Activated CD8-positive, alpha-beta memory T cell treated with anti-CD3 and anti-CD28 coated beads for 1 hour (primary cell): ENCODE measurements around the gene SLC37A2.

ENCODE experiments used
- DNase-seq, 2 donors: peaks; one replicate each; pipeline ENCODE4 v3.0.0-alpha.2; 2020; ENCODE audit warnings: low read depth in 1 of 2; ENCODE audit errors: extremely low read depth in 1 of 2

The SLC37A2 gene

DNA sequence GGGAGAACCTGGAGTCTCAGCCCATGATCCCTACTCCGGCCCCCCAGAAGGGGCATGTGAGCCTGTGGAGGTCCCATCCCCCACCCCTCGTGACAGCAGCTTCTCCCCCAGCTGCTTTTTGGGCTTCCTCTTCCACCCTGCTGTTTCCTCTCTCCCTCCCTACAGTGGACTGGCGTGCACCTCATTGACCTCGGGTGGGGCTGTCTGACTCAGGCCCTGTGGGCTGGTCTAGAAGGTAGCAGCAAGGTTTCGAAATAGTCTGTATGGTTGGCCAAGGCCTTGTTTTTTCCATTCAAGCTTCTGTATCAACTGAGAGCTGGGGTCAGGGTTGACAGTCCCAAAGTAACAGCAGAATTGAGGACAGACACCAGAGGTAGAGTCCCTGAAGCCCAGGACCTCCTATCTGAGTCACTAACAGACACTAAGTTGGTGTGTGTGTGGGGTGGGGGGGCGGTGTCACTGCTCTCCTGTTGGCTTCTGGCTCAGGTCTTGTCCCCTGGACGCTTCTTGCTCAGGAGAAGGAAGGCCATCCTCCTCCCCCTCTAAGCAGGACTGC is 7.7 kb downstream of the SLC37A2 start:
- DNase-seq: no peak

GRCh38 chr11:125071435-125071834 is 8.3 kb downstream of the SLC37A2 start:
- DNase-seq: no peak

DNA sequence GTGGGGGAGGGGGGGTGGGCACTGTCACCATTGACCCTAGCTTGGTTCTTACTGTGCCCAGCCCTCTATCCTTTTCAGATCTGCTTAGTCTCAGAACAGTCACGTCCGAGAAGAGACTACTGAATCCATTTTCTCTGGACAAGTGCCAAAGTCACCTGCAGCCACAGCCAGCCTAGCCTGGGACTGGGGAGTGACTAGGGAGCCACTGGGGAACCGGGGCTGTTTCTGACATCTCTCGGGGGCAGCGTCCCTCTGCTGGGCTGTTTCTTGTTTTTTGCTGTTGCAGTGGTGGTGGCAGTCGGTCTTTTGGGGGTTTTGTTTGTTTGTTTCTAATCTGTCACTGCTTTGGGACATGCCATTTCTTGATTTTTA is 8.7 kb downstream of the SLC37A2 start:
- DNase-seq: no peak

GRCh38 chr11:125072218-125072960 is 9.3 kb downstream of the SLC37A2 start:
- no peak for DNase-seq

GRCh38 chr11:125072961-125073590 is 10.0 kb downstream of the SLC37A2 start:
- DNase-seq: no peak

DNA sequence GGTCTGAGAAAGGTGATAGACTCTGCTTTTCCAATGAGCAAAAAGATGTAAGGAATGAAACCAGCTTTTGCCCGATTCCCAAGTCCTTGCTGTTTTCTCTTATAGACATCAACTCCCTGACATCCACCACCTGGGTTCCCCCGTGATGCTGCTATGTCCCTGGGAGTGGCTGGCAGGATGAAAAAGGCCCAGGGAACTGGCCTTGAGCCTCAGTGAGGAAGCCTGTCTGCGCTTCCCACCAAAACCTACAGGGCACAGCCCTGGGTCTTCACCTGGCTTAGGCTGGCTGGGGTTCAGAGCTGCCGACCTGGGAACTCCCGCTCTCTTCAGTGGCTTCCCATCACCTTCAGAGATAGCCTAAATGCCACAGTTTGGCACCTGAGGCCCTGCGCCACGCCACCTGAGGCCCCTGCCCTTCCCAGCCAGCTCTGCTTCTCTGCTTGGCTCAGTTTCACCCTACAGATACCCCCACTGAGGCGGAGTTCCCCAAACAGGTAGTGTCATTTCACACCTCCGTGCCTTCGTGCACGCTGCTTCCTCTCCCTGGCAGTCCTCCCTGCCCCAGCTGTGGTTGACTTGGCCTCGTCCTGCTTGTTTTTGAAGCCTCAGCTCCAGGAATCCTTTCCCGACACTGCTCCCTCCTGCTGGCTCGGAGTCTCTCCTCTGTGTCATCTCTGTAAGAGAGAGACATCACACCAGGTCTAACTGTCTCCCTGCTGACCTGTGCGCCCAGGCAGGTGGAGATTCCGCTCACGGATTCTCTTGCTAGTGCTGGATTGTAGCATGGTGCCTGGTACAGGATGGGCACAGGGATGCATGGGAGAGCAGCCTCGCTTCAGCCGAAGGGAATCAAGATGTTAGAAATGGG is 10.7 kb downstream of the SLC37A2 start:
- DNase-seq: no peak

DNA sequence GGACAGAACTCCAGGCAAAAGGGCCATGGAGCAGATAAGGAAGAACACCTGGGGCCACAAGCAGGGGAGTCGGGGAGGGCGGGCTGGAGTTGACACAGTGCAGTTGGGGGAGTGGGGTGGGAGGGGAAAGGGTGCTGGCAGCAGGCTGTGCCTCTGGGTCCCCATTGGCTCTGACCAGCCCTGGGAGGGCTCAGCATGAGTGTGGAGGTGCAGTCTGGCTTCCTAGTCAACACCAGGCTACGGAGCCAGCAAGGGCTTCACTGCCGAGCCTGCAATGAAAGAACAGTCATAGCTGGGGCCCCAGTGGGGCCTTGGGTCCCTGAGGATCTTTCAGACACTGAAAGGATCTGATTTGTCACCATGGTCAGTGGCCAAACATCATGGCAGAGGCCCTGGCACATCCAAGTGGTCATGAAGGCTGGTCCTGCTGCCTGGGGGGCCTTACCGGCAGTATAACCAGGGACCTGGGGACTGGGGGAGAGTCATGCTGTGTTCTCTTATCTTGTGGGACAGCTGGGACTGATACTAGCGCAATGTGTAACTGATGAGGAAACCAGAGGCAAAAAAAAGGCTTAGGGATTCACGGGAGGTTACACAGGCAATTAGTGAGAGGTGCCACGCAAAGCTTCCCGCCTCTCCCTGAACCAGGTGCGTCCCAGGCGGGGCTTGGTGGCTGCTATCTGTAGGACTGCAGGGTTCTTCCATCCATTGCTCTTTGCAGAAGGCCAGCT is 11.6 kb downstream of the SLC37A2 start:
- DNase-seq: no peak

- no peak for DNase-seq
Observed at GRCh38 chr11:125075242-125075625, 12.1 kb downstream of the SLC37A2 start.

GRCh38 chr11:125075900-125076317 is 12.8 kb downstream of the SLC37A2 start:
- DNase-seq: no peak

DNA sequence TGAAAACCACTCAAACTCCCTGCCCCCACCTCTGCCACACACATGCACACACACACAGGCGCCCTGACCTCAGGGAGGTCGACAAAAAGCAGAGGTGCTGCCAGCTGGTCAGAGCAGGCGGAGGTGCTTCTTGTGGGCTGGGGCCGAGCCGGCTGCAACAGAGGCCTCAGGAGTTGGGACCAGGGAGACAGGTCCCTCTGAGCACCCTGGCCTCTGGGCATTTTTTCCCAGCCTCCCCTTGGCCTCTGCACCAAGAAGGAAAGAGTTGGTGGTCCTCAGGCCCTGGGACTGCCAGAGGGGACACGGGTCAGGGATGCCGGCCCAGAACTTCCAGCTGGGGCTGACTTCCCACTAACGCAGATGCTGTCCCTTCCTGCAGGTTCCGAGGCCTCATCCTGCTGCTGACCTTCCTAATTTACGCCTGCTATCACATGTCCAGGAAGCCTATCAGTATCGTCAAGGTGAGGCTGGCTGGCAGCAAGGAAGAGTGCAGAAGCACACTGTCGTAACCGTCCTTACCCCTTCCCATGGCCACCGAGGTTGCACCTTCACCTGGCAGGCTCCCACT is 13.4 kb downstream of the SLC37A2 start:
- DNase-seq: no peak

DNA sequence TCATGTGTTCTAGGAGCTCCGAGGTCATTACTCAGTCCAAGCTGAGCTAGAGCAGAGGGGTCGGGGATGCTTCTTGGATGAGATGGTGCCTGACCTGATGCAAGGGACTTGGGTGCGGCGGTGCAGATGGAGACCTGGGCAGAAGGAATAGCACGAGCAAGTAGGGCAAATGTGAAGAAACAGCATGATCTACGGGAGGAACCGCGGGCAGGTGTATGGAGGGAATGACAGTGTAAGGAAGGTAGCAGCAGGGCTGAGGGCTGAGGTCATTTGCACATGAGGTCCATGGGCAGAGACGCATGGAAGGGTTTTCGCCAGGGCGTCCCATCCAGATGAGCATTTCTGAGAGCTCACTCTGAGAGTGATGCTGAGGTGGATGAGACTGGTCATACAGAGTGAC is 14.9 kb downstream of the SLC37A2 start:
- DNase-seq: no peak

DNA sequence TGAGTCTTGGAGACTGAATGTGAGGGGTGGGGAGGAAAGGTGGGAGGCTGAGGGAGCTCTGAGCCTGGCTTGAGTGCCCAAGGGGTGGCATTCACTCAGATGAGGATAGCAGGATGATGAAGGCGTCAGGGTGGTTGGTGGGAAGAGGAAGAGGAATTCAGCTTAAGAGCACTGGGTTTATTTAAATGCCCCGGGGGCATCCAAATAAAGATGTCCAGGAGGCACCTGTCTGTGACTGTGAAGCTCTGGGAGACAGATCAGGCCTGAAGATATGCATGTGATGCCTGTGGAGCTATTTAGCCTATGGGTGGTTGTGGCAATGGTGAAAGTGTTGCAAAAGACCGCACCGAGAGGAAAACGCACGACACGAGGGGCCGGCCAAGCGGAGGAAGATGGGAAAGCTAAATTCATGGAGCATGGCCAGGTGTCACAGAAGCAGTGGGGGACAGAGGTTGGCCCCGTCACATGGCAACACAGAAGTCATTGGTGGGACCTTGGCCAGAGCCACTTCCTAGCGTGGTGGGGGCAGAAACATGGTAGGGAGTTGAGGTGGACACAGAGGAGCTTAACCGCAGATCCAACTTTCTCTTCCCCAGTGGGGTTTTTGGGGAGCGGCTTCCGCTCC is 15.5 kb downstream of the SLC37A2 start:
- DNase-seq: no peak

DNA sequence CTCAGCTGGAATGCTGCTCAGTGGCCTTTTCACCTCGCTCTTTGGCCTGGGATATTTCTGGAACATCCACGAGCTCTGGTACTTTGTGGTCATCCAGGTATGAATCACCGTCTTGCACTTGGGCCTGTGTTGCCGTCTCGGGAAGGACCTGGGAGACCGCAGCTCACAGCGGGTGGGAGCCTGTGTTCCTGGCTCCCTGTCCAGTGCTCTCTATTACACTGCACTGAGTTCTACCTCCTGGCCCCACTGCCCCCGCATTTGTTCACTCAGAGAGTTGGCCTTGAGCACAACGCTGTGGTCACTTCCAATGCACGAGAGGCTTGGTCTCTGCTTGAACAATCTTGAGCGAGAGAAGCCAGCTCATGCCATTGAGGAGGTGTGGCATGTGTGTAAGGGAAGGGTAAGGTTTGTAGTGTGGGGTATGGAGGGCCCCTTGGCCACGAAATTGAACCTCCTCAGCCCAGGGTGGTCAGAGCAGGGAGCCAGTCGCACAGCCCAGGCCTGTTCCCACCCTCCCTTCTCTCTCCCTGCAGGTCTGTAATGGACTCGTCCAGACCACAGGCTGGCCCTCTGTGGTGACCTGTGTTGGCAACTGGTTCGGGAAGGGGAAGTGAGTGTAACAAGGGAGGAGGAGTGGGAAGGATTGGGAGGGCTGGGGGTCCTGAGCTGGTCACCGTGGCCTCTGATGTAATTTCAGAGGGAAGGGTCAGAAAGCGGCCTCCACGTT is 16.2 kb downstream of the SLC37A2 start:
- DNase-seq: no peak

DNA sequence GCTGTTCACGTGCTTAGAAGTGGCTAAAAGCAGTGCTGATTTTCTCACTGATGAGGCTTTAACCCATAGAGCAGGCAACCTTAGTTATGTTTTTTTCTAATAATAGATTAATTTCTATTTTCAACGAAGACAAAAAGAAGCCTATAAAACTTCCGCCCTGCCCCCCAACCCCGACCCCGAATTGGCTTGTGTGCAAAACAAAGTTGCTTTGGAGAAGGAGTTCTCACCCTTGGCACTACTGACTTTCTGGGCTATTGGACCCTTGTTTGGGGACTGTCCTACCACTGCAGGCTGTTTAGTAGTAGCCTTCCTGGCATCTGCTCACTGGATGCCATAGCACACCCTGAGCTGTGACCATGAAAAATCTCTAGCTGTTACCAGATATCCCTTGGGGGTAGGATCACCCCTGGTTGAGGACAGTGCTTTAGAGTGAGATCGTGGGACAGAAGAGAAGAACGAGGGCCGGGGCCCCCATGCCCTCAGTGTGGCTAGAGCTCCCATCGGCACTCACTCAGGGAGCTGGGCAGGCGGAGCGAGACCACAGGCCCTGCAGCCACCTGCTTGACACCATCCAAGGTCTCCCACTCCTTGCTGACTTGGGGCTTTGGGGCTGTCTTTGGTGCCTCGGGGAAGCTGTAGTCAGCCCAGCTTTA is 16.9 kb downstream of the SLC37A2 start:
- no peak for DNase-seq

GRCh38 chr11:125080531-125080911 is 17.4 kb downstream of the SLC37A2 start:
- DNase-seq: no peak

- DNase-seq: no peak
Observed at GRCh38 chr11:125081098-125081798, 18.1 kb downstream of the SLC37A2 start.

- no peak for DNase-seq
Observed at GRCh38 chr11:125082040-125082439, 18.9 kb downstream of the SLC37A2 start.

- no peak for DNase-seq
Observed at GRCh38 chr11:125082611-125083311, 19.7 kb downstream of the SLC37A2 start.
